ENCODE results near the gene ZNF776.
A peak's percentile ranks its signal among the peaks of the same experiment; 100 is the strongest.
"Not testable (repeated sequence)": the region's sequence is repeated elsewhere in the genome, so short reads cannot be mapped to it uniquely, and the experiment has no call there.

ZNF776 gene

DNA sequence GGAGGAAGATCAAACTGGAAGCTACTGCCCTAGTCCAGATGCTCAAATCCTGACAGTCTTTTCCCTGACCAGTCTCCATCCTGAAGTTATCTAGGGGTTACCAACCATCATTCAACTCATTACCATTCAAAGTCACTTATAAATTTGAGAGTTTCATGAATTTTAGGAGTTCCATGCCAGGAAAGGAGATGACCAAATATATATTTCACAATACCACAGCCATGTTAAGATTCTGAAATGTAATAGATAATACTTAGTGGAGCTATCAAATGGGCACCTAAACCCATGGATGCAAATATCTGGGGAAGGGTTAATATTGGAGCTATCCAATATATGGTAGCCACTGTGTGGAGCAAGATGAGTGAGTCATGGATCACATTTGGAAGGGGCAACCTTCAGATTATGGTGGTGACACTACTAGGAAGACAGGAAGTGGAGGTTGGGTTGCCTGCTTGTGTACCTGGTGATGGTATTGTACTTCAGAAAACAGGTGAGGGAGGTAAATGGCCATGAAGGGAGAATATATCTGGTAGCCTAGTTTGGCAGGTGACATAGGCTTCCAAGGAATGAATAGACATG is 41.6 kb downstream of the ZNF776 start:
- in situ Hi-C loops (cut with MboI; ENCODE audit: low sequenced_read_pairs, unreplicated experiment): no loop called here
- TF ChIP-seq, protein P1, sequence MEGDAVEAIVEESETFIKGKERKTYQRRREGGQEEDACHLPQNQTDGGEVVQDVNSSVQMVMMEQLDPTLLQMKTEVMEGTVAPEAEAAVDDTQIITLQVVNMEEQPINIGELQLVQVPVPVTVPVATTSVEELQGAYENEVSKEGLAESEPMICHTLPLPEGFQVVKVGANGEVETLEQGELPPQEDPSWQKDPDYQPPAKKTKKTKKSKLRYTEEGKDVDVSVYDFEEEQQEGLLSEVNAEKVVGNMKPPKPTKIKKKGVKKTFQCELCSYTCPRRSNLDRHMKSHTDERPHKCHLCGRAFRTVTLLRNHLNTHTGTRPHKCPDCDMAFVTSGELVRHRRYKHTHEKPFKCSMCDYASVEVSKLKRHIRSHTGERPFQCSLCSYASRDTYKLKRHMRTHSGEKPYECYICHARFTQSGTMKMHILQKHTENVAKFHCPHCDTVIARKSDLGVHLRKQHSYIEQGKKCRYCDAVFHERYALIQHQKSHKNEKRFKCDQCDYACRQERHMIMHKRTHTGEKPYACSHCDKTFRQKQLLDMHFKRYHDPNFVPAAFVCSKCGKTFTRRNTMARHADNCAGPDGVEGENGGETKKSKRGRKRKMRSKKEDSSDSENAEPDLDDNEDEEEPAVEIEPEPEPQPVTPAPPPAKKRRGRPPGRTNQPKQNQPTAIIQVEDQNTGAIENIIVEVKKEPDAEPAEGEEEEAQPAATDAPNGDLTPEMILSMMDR (IDR thresholded peaks at IDR 0.05; ENCODE audit: borderline replicate concordance, control extremely low read depth, extremely low read depth, insufficient read depth, missing control alignments): no peak
- DNase-seq (ENCODE audit: low spot score): no peak

DNA sequence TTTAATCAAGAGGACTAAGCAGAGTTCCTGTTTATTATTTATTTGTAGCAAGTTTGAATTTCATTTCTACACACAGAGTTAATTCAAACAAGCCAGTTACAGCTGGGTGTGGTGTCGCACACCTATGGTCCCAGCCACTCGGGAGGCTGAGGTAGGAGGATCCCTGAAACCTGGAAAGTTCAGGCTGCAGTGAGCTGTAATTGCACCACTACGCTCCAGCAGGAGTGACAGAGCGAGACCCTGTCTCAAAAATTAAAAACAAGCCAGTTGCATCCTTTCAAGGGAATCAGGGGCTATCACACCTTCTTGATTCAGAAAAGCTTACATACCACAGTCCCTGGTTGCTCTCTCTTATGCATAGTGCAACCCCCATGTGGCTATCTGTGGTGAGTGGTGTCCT is 42.7 kb downstream of the ZNF776 start:
- no peak for DNase-seq (ENCODE audit: low spot score)
- in situ Hi-C loops (cut with MboI; ENCODE audit: low sequenced_read_pairs, unreplicated experiment): no loop called here
- TF ChIP-seq, protein P1 (IDR thresholded peaks at IDR 0.05; ENCODE audit: borderline replicate concordance, control extremely low read depth, extremely low read depth, insufficient read depth, missing control alignments): no peak

DNA sequence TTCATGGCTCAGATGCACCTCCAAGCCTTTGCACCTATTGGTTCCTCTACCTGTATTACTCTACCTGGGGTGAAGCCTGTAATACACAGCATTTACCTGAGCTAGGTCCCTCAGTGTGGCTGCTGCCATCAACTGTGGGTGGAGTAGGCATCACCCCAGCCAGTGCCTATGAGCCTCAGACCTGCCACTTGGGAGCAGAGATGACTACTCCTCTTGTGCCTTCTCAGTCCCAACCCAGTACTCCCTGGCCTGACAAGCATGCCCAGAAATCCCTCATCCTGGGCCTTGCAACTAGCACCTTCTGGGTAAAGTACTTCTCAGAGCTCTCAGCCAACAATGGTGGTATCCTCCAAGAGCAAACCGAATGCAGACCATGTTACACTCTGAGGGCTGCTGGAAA is 50.0 kb downstream of the ZNF776 start:
- in situ Hi-C loops (cut with MboI; ENCODE audit: low sequenced_read_pairs, unreplicated experiment); DNase-seq (ENCODE audit: low spot score): not testable (repeated sequence)

DNA sequence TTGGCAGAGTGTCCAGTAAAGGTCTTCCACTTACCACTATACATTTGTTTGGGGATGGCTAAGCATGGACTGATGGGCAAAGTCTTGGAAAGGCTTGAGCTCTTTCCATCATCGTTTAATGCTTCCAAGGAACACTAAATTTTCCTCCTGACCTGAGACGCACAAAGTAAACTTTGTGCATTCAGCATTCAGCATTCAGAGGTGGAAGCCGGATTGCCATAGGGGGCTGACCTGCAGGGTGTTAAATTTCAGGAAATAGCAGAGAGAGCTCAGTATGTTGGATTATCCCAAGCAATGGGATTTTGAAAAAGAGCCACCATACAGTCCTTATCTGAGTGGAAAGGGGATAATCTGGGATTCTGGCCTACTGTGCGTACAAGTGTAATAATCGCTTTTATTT is 54.1 kb downstream of the ZNF776 start:
- in situ Hi-C loops (cut with MboI; ENCODE audit: low sequenced_read_pairs, unreplicated experiment): no loop called here
- no peak for DNase-seq (ENCODE audit: low spot score)
- TF ChIP-seq, protein P1 (IDR thresholded peaks at IDR 0.05; ENCODE audit: borderline replicate concordance, control extremely low read depth, extremely low read depth, insufficient read depth, missing control alignments): no peak

DNA sequence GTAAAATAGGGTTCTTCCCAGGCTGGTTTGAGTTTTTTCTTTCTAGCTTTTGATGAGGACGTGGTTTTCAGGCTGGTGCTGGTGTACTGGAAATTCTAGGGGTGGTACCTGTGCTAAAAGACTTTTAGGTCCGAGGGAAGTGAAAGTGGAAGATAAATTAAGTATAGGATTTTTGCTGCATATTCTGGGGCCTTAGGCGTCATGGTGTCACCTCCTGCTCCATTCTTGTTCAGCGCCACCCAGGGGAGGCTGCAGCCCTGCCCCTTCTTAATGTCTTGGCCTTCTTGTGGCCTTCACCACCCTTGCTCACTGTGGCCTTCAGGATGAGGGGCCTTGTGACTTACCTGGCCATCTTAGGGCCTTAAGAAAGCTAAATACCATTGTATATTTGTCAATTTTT is 55.7 kb downstream of the ZNF776 start:
- TF ChIP-seq, protein P1 (IDR thresholded peaks at IDR 0.05; ENCODE audit: borderline replicate concordance, control extremely low read depth, extremely low read depth, insufficient read depth, missing control alignments): no peak
- in situ Hi-C loops (cut with MboI; ENCODE audit: low sequenced_read_pairs, unreplicated experiment): no loop called here
- DNase-seq (ENCODE audit: low spot score): peak; percentile 55

DNA sequence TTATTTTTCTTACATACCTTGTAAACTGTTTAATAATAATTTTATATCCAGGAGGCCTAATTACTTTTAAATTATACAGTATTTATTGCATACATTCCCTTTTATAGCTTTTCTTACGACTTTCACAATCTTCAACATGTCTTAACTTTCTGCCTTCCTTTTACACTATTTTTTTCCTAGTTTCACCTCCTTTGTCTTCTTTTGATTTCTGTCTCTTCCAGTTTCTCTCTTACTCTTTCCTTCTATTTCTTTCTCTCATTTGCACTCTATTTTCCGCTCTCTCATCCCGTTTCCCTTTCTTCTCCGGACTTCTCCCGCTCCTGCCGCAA is 56.6 kb downstream of the ZNF776 start:
- in situ Hi-C loops (cut with MboI; ENCODE audit: low sequenced_read_pairs, unreplicated experiment): no loop called here
- TF ChIP-seq, protein P1 (IDR thresholded peaks at IDR 0.05; ENCODE audit: borderline replicate concordance, control extremely low read depth, extremely low read depth, insufficient read depth, missing control alignments): no peak
- no peak for DNase-seq (ENCODE audit: low spot score)

GRCh38 chr19:57803594-57804325 is 57.1 kb downstream of the ZNF776 start:
- TF ChIP-seq, protein P1 (IDR thresholded peaks at IDR 0.05; ENCODE audit: borderline replicate concordance, control extremely low read depth, extremely low read depth, insufficient read depth, missing control alignments): no peak
- no peak for DNase-seq (ENCODE audit: low spot score)
- in situ Hi-C loops (cut with MboI; ENCODE audit: low sequenced_read_pairs, unreplicated experiment): no loop called here
